CD4-positive, alpha-beta T cell treated with Interleukin-15 for 4 hours (primary cell): Measurements from ENCODE around the gene UBE2E3.
"Not testable (repeated sequence)": the region's sequence is repeated elsewhere in the genome, so short reads cannot be mapped to it uniquely, and the experiment has no call there.

Source experiments
- DNase-seq: peaks from one replicate; pipeline ENCODE4 v3.0.0-alpha.2; 2020; ENCODE audit warnings: low spot score

The UBE2E3 gene

DNA sequence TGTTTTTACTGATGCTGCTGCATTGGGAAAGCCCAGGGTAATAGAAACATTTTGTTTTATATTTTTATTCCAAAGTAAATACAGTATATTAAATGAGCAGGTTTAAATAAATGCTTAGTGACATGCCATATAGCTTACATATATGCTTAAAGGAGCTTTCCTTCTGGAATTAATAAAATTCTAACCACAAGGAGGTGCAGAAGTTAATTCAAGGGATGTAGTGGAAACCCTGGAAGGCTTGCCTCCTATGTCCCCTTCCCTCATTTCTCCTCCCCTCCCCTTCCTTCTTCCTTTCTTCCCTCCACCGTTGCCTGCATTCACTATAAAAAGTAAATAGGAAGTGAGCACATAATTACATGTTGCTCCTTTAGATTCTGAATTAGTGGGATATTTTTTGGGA lies 96.3 kb downstream of the UBE2E3 start:
- no peak for DNase-seq

DNA sequence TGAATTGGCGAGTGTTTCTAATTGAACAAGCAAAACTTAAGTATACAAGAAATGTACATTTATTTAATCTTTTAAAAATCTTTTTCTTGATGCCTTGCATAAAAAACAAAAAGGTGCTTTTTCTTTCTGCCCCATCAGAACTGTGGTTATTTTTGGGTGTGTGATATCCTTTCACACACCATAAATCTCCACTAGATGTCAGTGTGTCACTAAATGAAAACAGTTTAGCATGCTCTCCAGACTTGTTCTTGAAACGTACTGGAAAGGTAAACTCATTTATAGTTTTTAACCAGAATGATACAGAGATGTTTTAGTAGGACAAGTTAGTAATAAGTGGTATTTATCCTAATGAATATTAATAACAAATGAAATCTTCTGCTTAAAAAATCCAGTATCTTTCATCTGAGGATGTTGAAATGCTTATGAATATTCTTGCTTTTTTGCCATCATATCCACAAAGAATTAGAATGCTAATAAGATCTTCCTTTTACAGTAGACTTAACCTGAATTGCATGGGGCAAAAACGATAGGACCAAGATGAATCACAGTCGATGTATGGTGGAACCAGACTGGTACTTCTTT lies 96.8 kb downstream of the UBE2E3 start:
- DNase-seq = peak; percentile 73

DNA sequence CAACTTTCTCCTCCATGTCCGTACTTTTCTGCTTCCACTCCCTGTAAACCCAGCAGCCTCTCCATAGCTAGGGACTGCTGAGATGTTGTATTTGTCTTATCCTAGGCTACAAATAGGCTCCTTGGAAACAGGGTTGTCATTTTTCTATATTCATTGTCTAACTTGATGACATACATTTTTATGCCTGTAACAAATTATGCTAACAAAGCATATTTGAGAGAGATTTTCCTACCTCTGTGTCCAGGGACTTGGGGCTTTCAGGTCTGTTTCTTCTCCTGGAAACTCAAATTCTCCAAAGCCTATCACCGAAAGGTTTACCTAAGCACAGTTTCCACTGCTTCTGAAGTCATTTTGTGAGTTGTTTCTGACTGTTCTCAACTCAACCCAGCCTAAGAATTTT lies 102.7 kb downstream of the UBE2E3 start:
- no peak for DNase-seq

DNA sequence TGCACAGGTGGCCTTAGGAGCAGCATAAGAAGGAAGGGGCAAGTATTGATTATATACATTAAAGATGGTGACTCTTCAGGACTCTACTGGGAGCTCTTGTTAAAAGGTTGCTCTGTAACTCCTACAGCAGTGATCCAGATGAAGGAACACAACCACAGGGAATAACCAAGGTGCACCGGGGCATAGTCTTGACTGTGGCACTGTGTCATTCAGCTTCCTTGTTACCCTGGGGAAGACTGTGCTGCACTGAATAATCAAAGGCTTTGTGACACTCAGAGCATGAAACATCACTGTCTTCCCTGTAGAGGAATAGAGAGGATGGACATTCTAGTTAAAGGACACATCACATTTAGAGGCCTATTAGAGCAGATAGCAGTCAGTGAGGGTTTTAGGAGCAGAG lies 105.3 kb downstream of the UBE2E3 start:
- DNase-seq = no peak

DNA sequence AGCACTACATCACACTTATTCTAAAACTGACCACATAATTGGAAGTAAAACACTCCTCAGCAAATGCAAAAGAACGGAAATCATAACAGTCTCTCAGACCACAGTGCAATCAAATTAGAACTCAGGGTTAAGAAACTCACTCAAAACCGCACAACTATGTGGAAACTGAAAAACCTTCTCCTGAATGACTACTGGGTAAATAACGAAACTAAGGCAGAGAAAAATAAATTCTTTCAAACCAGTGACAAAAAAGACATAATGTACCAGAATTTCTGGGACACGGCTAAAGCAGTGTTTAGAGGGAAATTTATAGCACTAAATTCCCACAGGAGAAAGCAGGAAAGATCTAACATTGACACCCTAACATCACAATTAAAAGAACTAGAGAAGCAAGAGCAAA lies 111.5 kb downstream of the UBE2E3 start:
- DNase-seq = not testable (repeated sequence)

DNA sequence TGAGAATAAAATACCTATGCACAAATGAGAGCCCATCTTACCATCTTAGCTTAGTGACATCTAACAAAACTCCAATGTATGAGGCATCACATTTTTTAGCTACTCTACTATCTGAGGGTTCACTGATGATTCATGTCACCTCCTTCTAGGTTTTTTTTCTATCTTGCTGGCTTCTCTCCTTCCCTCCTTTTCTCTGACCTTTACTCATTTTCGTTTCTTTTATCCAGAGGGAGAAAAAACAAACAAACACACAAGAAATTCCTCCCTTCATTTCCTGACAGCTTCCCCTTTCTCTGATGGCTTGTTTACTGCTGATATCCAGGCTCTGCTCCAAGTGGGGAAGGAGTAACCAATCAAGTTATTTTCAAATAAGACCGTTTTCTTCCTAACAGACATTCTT lies 115.1 kb downstream of the UBE2E3 start:
- no peak for DNase-seq

DNA sequence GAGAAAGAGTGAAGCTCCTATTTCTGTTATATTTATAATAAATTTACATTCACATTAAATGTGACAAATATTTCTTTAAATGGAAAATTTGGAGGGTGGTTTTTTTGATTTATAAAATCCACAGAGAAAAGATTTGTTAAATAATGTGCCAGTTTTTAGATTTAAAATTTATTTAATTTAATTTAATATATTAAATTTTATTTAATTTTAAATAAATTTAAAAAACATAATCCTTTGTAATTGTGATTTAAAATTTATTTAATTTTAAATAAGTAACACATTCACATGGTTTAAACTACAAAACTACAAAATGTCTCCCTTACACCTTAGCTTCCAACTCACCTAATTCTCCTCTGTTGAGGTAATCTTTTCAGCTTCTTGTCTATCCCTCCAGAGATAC lies 123.3 kb downstream of the UBE2E3 start:
- no peak for DNase-seq

DNA sequence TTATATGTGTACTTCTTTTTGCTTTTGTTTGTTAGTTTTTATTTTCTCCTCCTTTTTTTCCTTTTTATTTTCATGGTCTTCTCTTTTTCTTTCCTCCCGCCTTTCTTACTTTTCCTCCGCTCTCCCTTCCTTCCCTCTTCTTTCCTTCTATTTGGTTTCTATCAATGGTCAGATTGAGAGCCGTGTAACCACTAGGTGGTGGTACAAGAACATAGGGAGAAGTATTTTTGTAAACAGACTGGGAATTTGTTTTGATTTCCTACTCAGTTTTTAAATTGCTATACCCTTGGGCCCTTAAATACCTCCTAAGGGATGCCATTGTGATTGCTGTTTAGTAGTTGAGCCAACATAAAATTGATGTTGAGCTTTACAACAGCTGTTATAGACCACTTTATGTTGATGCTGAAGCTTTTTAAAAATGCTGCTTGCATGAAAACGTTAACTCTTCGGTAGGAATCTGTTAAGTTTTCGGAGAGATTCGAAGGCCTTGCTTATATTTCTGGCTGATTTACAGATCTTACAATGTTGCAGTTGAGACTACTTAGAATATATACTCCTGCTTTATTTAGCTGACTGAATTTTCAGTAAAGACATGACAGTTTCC lies 124.2 kb downstream of the UBE2E3 start:
- DNase-seq = peak; percentile 56

DNA sequence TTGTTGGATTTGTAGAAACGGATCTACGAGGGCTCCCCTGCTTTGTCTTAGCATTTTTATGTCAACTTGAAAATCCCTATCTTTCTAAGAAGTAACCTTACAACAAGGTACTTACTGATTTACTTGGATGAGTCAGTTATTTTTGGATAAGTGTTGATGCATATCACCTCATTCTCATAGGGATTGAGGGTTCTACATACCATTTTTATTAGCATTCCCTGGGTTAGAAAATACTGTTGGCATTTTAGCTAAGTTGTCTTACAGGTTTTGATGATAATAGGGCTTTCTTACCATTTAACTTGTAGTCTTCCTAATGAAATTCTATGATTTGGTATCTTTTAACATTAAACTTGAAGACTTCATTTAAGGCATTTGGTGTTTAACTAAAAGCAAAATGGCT lies 125.2 kb downstream of the UBE2E3 start:
- no peak for DNase-seq

DNA sequence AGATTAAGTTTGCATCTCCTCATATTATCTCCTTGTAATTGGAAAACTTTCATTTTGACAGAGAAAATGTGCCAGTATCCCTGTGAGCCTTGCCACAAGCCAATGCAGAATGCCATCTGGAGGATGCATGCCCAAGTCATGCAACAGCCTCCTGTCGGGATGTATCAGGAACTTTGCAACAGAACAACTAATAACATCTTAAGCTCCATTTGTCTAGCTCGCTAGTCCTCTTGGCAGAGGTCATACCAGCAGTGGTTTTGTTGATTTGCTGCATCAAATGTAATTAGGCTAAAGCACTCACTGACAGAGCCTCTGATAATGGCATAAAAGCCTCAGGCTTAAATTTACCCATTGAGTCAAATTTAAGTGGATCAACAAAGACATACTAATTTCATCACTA lies 125.8 kb downstream of the UBE2E3 start:
- DNase-seq = no peak

DNA sequence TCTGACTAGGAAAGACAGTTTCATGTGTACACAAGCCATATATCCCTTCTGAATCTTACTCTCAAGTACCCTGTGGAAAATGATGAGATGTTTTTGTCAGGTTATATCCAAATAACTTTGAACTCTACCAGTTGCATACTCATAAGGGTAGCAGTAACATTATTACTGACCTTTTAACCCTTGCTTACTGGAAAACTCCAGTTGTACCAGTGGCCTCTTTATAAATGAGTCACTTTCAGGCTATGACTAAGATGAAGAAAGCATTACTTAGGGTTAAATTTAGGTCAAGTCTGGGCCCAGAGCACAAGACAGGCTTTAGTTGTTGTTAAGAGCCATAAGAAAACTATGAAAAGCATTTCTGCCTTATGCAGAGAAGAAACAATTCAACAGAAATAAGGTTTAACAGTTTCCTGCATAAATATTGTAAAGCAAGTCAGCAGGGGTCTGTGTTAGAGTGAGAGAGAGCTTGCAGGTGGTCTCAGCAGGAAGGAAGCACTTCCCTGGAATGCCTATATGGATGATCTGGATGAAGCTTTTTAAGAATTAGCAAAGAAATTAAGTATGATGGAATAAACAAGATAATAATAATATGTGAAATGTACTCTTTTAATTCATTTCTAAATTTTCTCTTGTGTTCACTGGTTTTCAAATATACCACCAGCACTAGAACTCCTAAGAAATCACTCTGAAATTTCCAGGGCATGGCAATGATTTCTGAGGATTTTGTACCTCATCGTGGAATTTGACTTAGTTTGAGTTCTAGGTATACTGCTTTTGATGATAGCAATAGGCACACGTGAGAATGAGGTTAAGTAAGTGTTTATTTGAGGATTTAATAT lies 126.6 kb downstream of the UBE2E3 start:
- peak; percentile 80 for DNase-seq

DNA sequence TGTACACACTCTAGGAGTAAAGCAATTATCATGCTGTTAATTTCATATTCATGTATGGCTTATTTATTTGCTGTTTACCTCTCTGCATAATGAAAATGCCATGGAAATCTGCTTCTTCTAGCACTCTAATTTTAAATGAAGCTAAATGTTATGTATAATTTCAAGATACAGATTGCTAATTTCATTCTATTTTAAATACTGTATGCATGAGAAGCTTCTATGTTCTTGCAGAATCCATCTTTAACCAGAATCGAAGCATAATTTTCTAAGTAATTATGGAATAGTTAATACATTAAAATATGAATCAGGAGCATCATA lies 127.2 kb downstream of the UBE2E3 start:
- DNase-seq = no peak

DNA sequence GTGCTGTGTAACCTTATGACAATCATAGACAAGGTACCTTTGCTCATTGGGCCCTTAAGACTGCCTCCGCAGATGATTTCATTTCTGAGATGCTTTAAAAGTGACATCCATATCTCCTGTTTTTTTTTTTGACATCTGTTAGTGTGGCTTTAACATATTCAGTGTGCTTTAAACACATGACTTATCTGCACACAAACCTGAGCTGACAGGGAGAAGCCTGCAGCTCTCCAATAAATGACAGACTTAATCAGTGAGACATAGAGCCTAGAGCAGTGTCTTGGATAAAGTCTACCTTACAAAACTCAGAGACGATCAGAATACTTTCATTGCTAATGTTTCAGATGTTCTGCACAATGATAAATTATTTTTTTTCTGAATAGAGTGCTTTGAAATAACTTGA lies 130.7 kb downstream of the UBE2E3 start:
- no peak for DNase-seq

DNA sequence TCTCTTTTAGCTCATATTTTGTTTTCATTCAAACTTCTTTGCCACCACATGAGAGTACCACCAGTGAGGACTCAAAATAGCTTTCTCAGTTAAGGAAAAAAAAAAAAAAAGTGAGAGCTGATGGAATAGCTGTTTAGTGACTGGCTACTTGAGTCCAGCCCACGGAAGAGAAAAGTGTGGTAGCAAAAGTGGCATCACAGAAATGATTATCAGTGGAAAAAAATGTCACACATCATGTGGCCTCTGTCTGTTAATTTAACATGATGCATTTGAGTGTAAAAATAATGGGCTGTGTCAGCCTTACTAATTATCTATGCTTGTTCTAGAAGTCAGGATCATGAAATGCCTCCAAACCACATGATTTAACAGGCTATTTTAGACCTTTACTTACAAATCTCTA lies 132.5 kb downstream of the UBE2E3 start:
- no peak for DNase-seq
